K562 (cell line): ENCODE data around the gene ARMC8. TPM values are rescaled to one million over a fixed set of nuclear protein-coding genes. Genes with fewer than 3 reads are reported as not detected.

Experiments used
- ATAC-seq: fragments of 200-7000 bp; cut with Tn5 transposase; 3 replicates; pipeline ENCODE4 v1.9.1; 2020; ENCODE audit warnings: moderate library complexity
- BruUV-seq: library from RNA; stranded (reverse); fragments of 400-500 nt; replicated peaks from 2 replicates; lab custom pipeline; 2021; lab: Mats Ljungman, UMichigan
- CTCF ChIA-PET: fragments of 300-600 bp; formaldehyde crosslinking; extraction: SDS; loops from one replicate; lab custom pipeline; 2021; ENCODE audit warnings: low intra/inter-chr PET ratio; lab: Yijun Ruan, JAX
- POLR2A ChIA-PET: fragments of 300-600, 350-650 bp; sonication (Branson Sonifier 250); formaldehyde crosslinking; extraction: SDS; loops from one replicate; lab custom pipeline; 2021; ENCODE audit warnings: antibody characterized with exemption, inconsistent platforms; lab: Yijun Ruan, JAX
- DNase-seq, 4 experiments: peaks; one replicate each; pipeline versions ENCODE4 v3.0.0 to v3.0.0-alpha.2; 2011 to 2018; ENCODE audit warnings: low spot score in 3 of 4, mixed read lengths in 3 of 4; ENCODE audit errors: extremely low read depth in 1 of 4
- FAIRE-seq: peaks from 2 replicates; lab custom pipeline; 2011; peaks lifted over from hg19 to GRCh38; lab: Jason Lieb, UNC
- H2AFZ ChIP-seq: 2 replicates; pipeline ENCODE4 v1.6.0; 2011; ENCODE audit warnings: low read depth, low read length, control low read depth, inconsistent platforms
- H3K27ac ChIP-seq: fragments of 200-600 bp; 3 replicates; pipeline ENCODE4 v1.8.0; 2011; ENCODE audit warnings: low read depth, mild to moderate bottlenecking, control low read depth, inconsistent platforms, low read length, moderate library complexity, mixed read lengths; ENCODE audit errors: extremely low read depth
- H3K27me3 ChIP-seq, 2 experiments: fragments of 300-600 bp in 1 of 2; 2 replicates in 1 of 2; 3 replicates in 1 of 2; pipeline versions ENCODE4 v1.6.0 to v1.8.0; 2011; ENCODE audit warnings: inconsistent platforms in 2 of 2, low read length in 2 of 2, mild to moderate bottlenecking in 1 of 2, mixed read lengths in 1 of 2, moderate library complexity in 1 of 2; ENCODE audit not compliant: control insufficient read depth in 2 of 2, insufficient read depth in 2 of 2
- H3K36me3 ChIP-seq: fragments of 300-600 bp; 3 replicates; pipeline ENCODE4 v1.8.0; 2011; ENCODE audit warnings: mild to moderate bottlenecking, low read length, inconsistent platforms; ENCODE audit not compliant: control insufficient read depth, insufficient read depth
- H3K4me1 ChIP-seq, 2 experiments: fragments of 200-600 bp in 1 of 2; replicated peaks in 1 of 2; 2 replicates in 1 of 2; 3 replicates in 1 of 2; pipeline versions ENCODE4 v1.5.1 to v1.8.0; 2011; ENCODE audit warnings: inconsistent platforms in 2 of 2, low read length in 2 of 2, mild to moderate bottlenecking in 1 of 2, mixed read lengths in 1 of 2, moderate library complexity in 1 of 2; ENCODE audit not compliant: control insufficient read depth in 2 of 2, insufficient read depth in 2 of 2
- H3K4me2 ChIP-seq: 2 replicates; pipeline ENCODE4 v1.6.1; 2011; ENCODE audit warnings: low read length, control low read depth, inconsistent platforms, mixed read lengths; ENCODE audit not compliant: insufficient read depth
- H3K4me3 ChIP-seq: fragments of 200-600 bp; sonication (generic), shearing (Covaris generic); 2 replicates; pipeline ENCODE4 v1.5.1; 2016; ENCODE audit warnings: control low read depth, inconsistent platforms
- H3K79me2 ChIP-seq: fragments of 200-600 bp; 3 replicates; pipeline ENCODE4 v1.8.0; 2011; ENCODE audit warnings: low read length, inconsistent platforms; ENCODE audit not compliant: control insufficient read depth, insufficient read depth
- H3K9ac ChIP-seq, 2 experiments: 2 replicates each; pipeline versions ENCODE4 v1.6.0 to v1.6.1; 2011; ENCODE audit warnings: low read depth in 2 of 2, low read length in 2 of 2, control low read depth in 1 of 2, inconsistent platforms in 1 of 2, mild to moderate bottlenecking in 1 of 2, mixed read lengths in 1 of 2; ENCODE audit not compliant: insufficient read depth in 1 of 2
- H3K9me1 ChIP-seq: one replicate; pipeline ENCODE4 v1.6.0; 2011; ENCODE audit warnings: inconsistent platforms, mild to moderate bottlenecking, low read length, moderate library complexity; ENCODE audit not compliant: control insufficient read depth, insufficient read depth
- H3K9me3 ChIP-seq: replicated peaks from 2 replicates; pipeline ENCODE4 v1.5.1; 2011; ENCODE audit warnings: low read depth, low read length, inconsistent platforms; ENCODE audit not compliant: control insufficient read depth, insufficient read depth
- H4K20me1 ChIP-seq: replicated peaks from 2 replicates; pipeline ENCODE4 v1.6.1; 2011; ENCODE audit warnings: low read length, inconsistent platforms, mixed read lengths; ENCODE audit not compliant: control insufficient read depth, insufficient read depth
- DMBX1 ChIP-seq: fragments of 250-450 bp; sonication (Bioruptor Pico); IDR thresholded peaks from 2 replicates; pipeline ENCODE4 v1.8.0; 2022; ENCODE audit warnings: inconsistent platforms, mild to moderate bottlenecking, moderate library complexity, borderline replicate concordance
- RBFOX2 ChIP-seq: fragments of 200-400 bp; formaldehyde crosslinking; IDR thresholded peaks from 2 replicates; pipeline ENCODE4 v1.6.1; 2017; ENCODE audit warnings: low read depth, mild to moderate bottlenecking, low read length, moderate library complexity
- WGBS: fragments of 100-300 bp; shearing (Covaris generic); methylation state at CpG from one replicate; pipeline ENCODE4 v1.1.6; 2016; ENCODE audit warnings: low coverage, mixed read lengths; ENCODE audit not compliant: insufficient coverage; ENCODE audit errors: missing lambda C conversion rate; 5-methylcytosine and 5-hydroxymethylcytosine counted together
- in situ Hi-C: fragments of 300-500 bp; cut with MboI; formaldehyde crosslinking; loops from 4 replicates; pipeline ENCODE4 v1.15.0; 2018; ENCODE audit warnings: inconsistent platforms, mixed read lengths
- intact Hi-C: fragments of 100-400 bp; cut with micrococcal nuclease; formaldehyde crosslinking; loops from 2 replicates; pipeline ENCODE4 v1.14.2; 2022
- polyA plus RNA-seq, 8 experiments: library from polyadenylated mRNA; depleted of rRNA in 4 of 8; stranded (reverse) in 5 of 8; unstranded in 3 of 8; fragments of >200 nt; fragmentation: Nextera tagmentation in 2 of 8; fragmentation: Illumina TruSeq in 1 of 8; extraction: Ambion mirVana in 2 of 8; extraction: Trizol in 1 of 8; gene quantifications; 2 replicates each; pipeline versions ENCODE4 v1.2.1 to v1.2.3, GENCODE V29; 2011 to 2014; ENCODE audit warnings: inconsistent platforms in 1 of 8, missing spikeins in 1 of 8
- total RNA-seq, 7 experiments: library from RNA; depleted of rRNA in 6 of 7; stranded (reverse); fragments of >200 nt in 6 of 7; fragmentation: Illumina TruSeq in 2 of 7; extraction: Trizol in 2 of 7; gene quantifications; 2 replicates each; pipeline versions ENCODE4 v1.2.1 to v1.2.3, GENCODE V29; 2011 to 2021; ENCODE audit warnings: low replicate concordance in 1 of 7
- TF ChIP-seq, protein P1 (sequence below): sonication (generic); formaldehyde crosslinking; IDR thresholded peaks from 2 replicates; pipeline ENCODE4 v1.8.0; 2022; ENCODE audit warnings: mild to moderate bottlenecking, missing genetic modification reagents, borderline replicate concordance

ARMC8 gene
- total and polyA plus RNA-seq, 9 of the 15 experiments (the other 6 are each of a cell fraction or from before 2014, with no cell fraction given), result 22.4 to 76.1 (median 37.3) TPM

DNA sequence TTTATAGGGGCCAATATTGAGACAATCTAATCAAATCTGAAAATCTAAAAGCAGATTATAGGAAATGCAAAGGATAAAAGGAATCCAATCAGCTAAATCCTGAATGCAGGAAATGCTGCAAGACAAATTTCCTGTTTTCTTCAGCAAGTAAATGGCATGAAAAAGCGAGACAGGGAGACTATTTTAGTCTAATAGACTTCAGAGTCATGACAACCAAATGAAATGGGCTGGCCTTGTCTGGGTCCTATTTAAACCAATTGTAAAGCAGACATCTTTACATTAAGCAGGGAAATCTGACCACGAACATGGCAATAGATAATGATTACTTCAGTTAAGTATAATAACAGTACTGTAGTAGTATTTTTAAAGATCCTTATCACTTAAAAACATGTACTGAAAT is 14.5 kb upstream of the ARMC8 start:
- Histone ChIP-seq H3K9me3 (no peaks in the 10 kb centered on the region), H3K27me3 (no peaks in the 10 kb centered on the region), H3K9me1 (no peaks in the 10 kb centered on the region), H4K20me1 (no peaks in the 10 kb centered on the region), H3K9ac (no peak overlapping the region; a peak in 1 of 4 replicates), H2AFZ (no peak overlapping the region), H3K27ac (no peak overlapping the region)
- in situ Hi-C loops, result no loop called here
- no TSS peak for BruUV-seq
- 89% methylated on average over 2 of the region's 2 CpGs for WGBS
- TF ChIP-seq RBFOX2 (0 out of 2 replicates have a peak, but pooled peaks have one; percentile 9), DMBX1 (CRISPR knock-in tag) (no peak)
- TF ChIP-seq, protein P1, sequence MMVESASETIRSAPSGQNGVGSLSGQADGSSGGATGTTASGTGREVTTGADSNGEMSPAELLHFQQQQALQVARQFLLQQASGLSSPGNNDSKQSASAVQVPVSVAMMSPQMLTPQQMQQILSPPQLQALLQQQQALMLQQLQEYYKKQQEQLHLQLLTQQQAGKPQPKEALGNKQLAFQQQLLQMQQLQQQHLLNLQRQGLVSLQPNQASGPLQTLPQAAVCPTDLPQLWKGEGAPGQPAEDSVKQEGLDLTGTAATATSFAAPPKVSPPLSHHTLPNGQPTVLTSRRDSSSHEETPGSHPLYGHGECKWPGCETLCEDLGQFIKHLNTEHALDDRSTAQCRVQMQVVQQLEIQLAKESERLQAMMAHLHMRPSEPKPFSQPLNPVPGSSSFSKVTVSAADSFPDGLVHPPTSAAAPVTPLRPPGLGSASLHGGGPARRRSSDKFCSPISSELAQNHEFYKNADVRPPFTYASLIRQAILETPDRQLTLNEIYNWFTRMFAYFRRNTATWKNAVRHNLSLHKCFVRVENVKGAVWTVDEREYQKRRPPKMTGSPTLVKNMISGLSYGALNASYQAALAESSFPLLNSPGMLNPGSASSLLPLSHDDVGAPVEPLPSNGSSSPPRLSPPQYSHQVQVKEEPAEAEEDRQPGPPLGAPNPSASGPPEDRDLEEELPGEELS (CRISPR knock-in tag), result no peak
- TF ChIP-seq, all 486 proteins: peak for 1
- POLR2A ChIA-PET, result interaction anchor here (0.9 to 2.8 kb wide), 2 partner anchors 15 kb away, joined by 3 to 14 read pairs; partner anchors contain the start of gene ARMC8
- FAIRE-seq (no peak), DNase-seq (no peak), ATAC-seq (no peak)
- no peaks in the 10 kb centered on the region; a peak in 2 of 5 replicates for H3K4me1 ChIP-seq
- no peak overlapping the region for H3K4me2 ChIP-seq
- peaks cover 27% of the 10 kb centered on the region for H3K79me2 ChIP-seq
- no peak overlapping the region for H3K4me3 ChIP-seq
- peaks cover 31% of the 10 kb centered on the region for H3K36me3 ChIP-seq
- CTCF ChIA-PET, result no interaction called here
- intact Hi-C loops, result no loop called here
